Loucy (cell line): Measurements from ENCODE around the gene ADGRL1.
A peak's percentile ranks its signal among the peaks of the same experiment; 100 is the strongest.

Source experiments
- H2AFZ ChIP-seq: fragments of 200-600 bp; sonication (generic); 2 replicates; pipeline ENCODE4 v1.6.0; 2016; ENCODE audit warnings: antibody characterized with exemption, mild to moderate bottlenecking, low read length, moderate library complexity
- H3F3A ChIP-seq: fragments of 200-600 bp; 2 replicates; pipeline ENCODE4 v1.6.0; 2016; ENCODE audit warnings: antibody characterized with exemption, low read depth, mild to moderate bottlenecking
- H3K27me3 ChIP-seq: fragments of 200-600 bp; sonication (generic); 2 replicates; pipeline ENCODE4 v1.6.1; 2014; ENCODE audit warnings: low read length, mild to moderate bottlenecking; ENCODE audit not compliant: insufficient read depth, poor library complexity, severe bottlenecking
- H3K36me3 ChIP-seq: fragments of 200-600 bp; sonication (generic); 2 replicates; pipeline ENCODE4 v1.6.1; 2016; ENCODE audit warnings: low read length; ENCODE audit not compliant: insufficient read depth
- H3K4me1 ChIP-seq: fragments of 200-600 bp; sonication (generic); 2 replicates; pipeline ENCODE4 v1.5.1; 2014; ENCODE audit warnings: low read length, mild to moderate bottlenecking; ENCODE audit not compliant: insufficient read depth, poor library complexity, severe bottlenecking
- H3K4me2 ChIP-seq: fragments of 200-600 bp; sonication (generic); 2 replicates; pipeline ENCODE4 v1.6.0; 2014; ENCODE audit warnings: antibody characterized with exemption, low read length, low read depth, mild to moderate bottlenecking; ENCODE audit not compliant: poor library complexity, severe bottlenecking
- H3K4me3 ChIP-seq: fragments of 200-600 bp; sonication (generic); 2 replicates; pipeline ENCODE4 v1.5.1; 2014; ENCODE audit warnings: low read length, mild to moderate bottlenecking, mixed read lengths; ENCODE audit not compliant: poor library complexity, severe bottlenecking
- H3K79me2 ChIP-seq: fragments of 200-600 bp; sonication (generic); 2 replicates; pipeline ENCODE4 v1.6.1; 2014; ENCODE audit warnings: low read length; ENCODE audit not compliant: insufficient read depth
- H3K9ac ChIP-seq: fragments of 200-600 bp; sonication (generic); 2 replicates; pipeline ENCODE4 v1.6.0; 2014; ENCODE audit warnings: mild to moderate bottlenecking, low read depth, low read length, moderate library complexity; ENCODE audit not compliant: poor library complexity, severe bottlenecking
- H3K9me2 ChIP-seq: fragments of 200-600 bp; sonication (generic); replicated peaks from 2 replicates; pipeline ENCODE4 v1.6.1; 2016; ENCODE audit warnings: low read depth, low read length, mixed read lengths
- H3K9me3 ChIP-seq: fragments of 200-600 bp; sonication (generic); 2 replicates; pipeline ENCODE4 v1.6.1; 2014; ENCODE audit warnings: mild to moderate bottlenecking, antibody characterized with exemption, low read length, low read depth; ENCODE audit not compliant: insufficient read depth
- H4K20me1 ChIP-seq: fragments of 200-600 bp; sonication (generic); 2 replicates; pipeline ENCODE4 v1.6.0; 2014; ENCODE audit warnings: antibody characterized with exemption, low read length, mild to moderate bottlenecking; ENCODE audit not compliant: insufficient read depth, poor library complexity, severe bottlenecking
- CTCF ChIP-seq: fragments of 200-600 bp; sonication (generic); conservative IDR thresholded peaks from 2 replicates; pipeline ENCODE4 v1.5.1; 2014; ENCODE audit warnings: mild to moderate bottlenecking, antibody characterized with exemption, low read length
- EZH2phosphoT487 ChIP-seq: fragments of 200-600 bp; IDR thresholded peaks from 2 replicates; pipeline ENCODE4 v1.6.1; 2018; ENCODE audit warnings: antibody characterized with exemption, mild to moderate bottlenecking, moderate library complexity, borderline replicate concordance

The ADGRL1 gene

GRCh38 chr19:14141041-14141440 lies 64.9 kb downstream of the ADGRL1 start:
- no peak overlapping the region for H3K9ac ChIP-seq
- no peaks in the 10 kb centered on the region for H3K27me3 ChIP-seq
- no peaks in the 10 kb centered on the region for H3K9me3 ChIP-seq
- no peaks in the 10 kb centered on the region for H4K20me1 ChIP-seq
- TF ChIP-seq EZH2phosphoT487 (no peak), CTCF (no peak)
- H3K4me1 ChIP-seq, result peaks cover 12% of the 10 kb centered on the region
- no peaks in the 10 kb centered on the region for H3K9me2 ChIP-seq
- H3K4me2 ChIP-seq, result no peak overlapping the region
- no peak overlapping the region for H3K4me3 ChIP-seq
- no peaks in the 10 kb centered on the region for H3F3A ChIP-seq
- no peak overlapping the region for H2AFZ ChIP-seq
- no peaks in the 10 kb centered on the region for H3K36me3 ChIP-seq
- peaks cover 9% of the 10 kb centered on the region for H3K79me2 ChIP-seq

GRCh38 chr19:14139944-14140343 lies 66.0 kb downstream of the ADGRL1 start:
- Histone ChIP-seq H4K20me1 (peaks cover 7% of the 10 kb centered on the region), H3F3A (no peaks in the 10 kb centered on the region), H3K36me3 (no peaks in the 10 kb centered on the region), H3K9ac (no peak overlapping the region), H3K79me2 (peaks cover 20% of the 10 kb centered on the region), H3K4me2 (no peak overlapping the region), H3K4me1 (peaks cover 20% of the 10 kb centered on the region), H3K4me3 (no peak overlapping the region), H2AFZ (no peak overlapping the region), H3K9me3 (no peaks in the 10 kb centered on the region), H3K27me3 (no peaks in the 10 kb centered on the region), H3K9me2 (no peaks in the 10 kb centered on the region)
- no peak for TF ChIP-seq CTCF
- TF ChIP-seq EZH2phosphoT487, result no peak

- Histone ChIP-seq H3F3A (no peaks in the 10 kb centered on the region), H3K36me3 (no peaks in the 10 kb centered on the region), H3K4me3 (peak overlapping the region; percentile 91), H3K27me3 (no peaks in the 10 kb centered on the region), H3K9me2 (no peaks in the 10 kb centered on the region), H4K20me1 (peaks cover 15% of the 10 kb centered on the region), H3K4me1 (peaks cover 28% of the 10 kb centered on the region), H3K9me3 (no peaks in the 10 kb centered on the region), H3K9ac (peak overlapping the region; percentile 94), H2AFZ (no peak overlapping the region), H3K4me2 (peak overlapping the region; percentile 82), H3K79me2 (peaks cover 32% of the 10 kb centered on the region)
- no peak for TF ChIP-seq CTCF
- no peak for TF ChIP-seq EZH2phosphoT487
Measured at GRCh38 chr19:14138576-14139265, 67.2 kb downstream of the ADGRL1 start.
